Esophagus muscularis mucosa (tissue), 4 donors: ENCODE measurements around the gene ETV4. TPM values are rescaled to one million over a fixed set of nuclear protein-coding genes. Genes with fewer than 3 reads are reported as not detected.

ENCODE experiments used
- DNase-seq: peaks from one replicate; pipeline ENCODE4 v3.0.0-alpha.2; 2017; ENCODE audit errors: extremely low spot score
- H3K27ac ChIP-seq, 4 donors: fragments of 200-600 bp; sonication (generic); replicated peaks in 1 of 4; 1 replicate in 3 of 4; 2 replicates in 1 of 4; pipeline ENCODE4 v1.5.1; 2016 to 2019; ENCODE audit warnings: mild to moderate bottlenecking in 1 of 4
- H3K27me3 ChIP-seq, 4 donors: fragments of 200-600 bp; sonication (generic); one replicate each; pipeline versions ENCODE4 v1.5.1 to v1.6.0; 2016 to 2019
- H3K36me3 ChIP-seq, 4 donors: fragments of 200-600 bp; sonication (generic); one replicate each; pipeline ENCODE4 v1.5.1; 2016 to 2019
- H3K4me1 ChIP-seq, 4 donors: fragments of 200-600 bp; sonication (generic); one replicate each; pipeline ENCODE4 v1.5.1; 2016 to 2019
- H3K4me3 ChIP-seq, 4 donors: fragments of 200-600 bp; sonication (generic); 1 replicate in 2 of 4; 2 replicates in 2 of 4; pipeline ENCODE4 v1.5.1; 2016 to 2019; ENCODE audit warnings: mild to moderate bottlenecking in 4 of 4, moderate library complexity in 1 of 4
- H3K9me3 ChIP-seq, 4 donors: fragments of 200-600 bp; sonication (generic); 1 replicate in 3 of 4; 2 replicates in 1 of 4; pipeline ENCODE4 v1.5.1; 2016 to 2019
- CTCF ChIP-seq, 3 experiments: fragments of 200-600 bp in 2 of 3; fragments of 450-650 bp in 1 of 3; sonication (generic) in 2 of 3; IDR thresholded peaks; one replicate each; pipeline ENCODE4 v1.5.1; 2017 to 2019; ENCODE audit warnings: antibody characterized with exemption in 3 of 3, mild to moderate bottlenecking in 2 of 3, moderate library complexity in 1 of 3
- EP300 ChIP-seq: sonication (generic); formaldehyde crosslinking; IDR thresholded peaks from one replicate; pipeline ENCODE4 v1.6.1; 2017; ENCODE audit warnings: antibody characterized with exemption
- POLR2A ChIP-seq: fragments of 450-650 bp; IDR thresholded peaks from one replicate; pipeline ENCODE4 v1.6.1; 2017; ENCODE audit warnings: antibody characterized with exemption, moderate library complexity, mild to moderate bottlenecking, low read depth
- POLR2AphosphoS5 ChIP-seq, 2 donors: sonication (generic); formaldehyde crosslinking; IDR thresholded peaks; one replicate each; pipeline ENCODE4 v1.6.1; 2017; ENCODE audit warnings: antibody characterized with exemption in 2 of 2
- WGBS: methylation state at CpG from one replicate; pipeline ENCODE4 v1.1.5; 2018; 5-methylcytosine and 5-hydroxymethylcytosine counted together
- intact Hi-C: fragments of 100-400 bp; cut with DNase I; formaldehyde crosslinking; loops from one replicate; pipeline ENCODE4 v1.15.1; 2023
- total RNA-seq, 4 donors: library from RNA; depleted of rRNA; stranded (reverse); fragments of >200 nt; gene quantifications; one replicate each; pipeline versions ENCODE4 v1.1.0 to v1.2.1, GENCODE V29; 2016

ETV4 gene
- total RNA-seq, result 1 to 10 TPM in 1 of 4 donors, under 1 TPM in 2, not detected in 1; 0.19 to 1.3 (median 0.83) TPM

- intact Hi-C loops, result no loop called here
Measured at GRCh38 chr17:43546319-43547188, at the start of gene ETV4. Gene ETV4 (minus strand): TSS chr17:43546340. CDS start chr17:43545617, 723 bp downstream.

DNA sequence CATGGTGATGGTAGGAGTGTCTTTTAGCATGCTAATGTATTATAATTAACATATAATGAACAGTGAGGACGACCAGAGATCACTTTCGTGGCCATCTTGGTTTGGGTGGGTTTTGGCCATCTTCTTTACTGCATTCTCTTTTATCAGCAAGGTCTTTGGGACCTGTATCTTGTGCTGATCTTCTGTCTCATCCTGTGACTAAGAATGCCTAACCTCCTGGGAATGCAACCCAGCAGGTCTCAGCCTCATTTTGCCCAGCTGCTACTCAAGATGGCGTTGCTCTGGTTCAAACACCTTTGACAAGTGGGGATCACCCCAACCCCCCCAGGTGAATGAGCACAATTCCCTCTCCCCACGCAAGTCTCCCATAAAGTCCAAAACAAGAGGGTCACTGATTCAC lies 49.3 kb upstream of the ETV4 start:
- Histone ChIP-seq H3K4me3 (no peak overlapping the region), H3K27ac (no peak overlapping the region), H3K27me3 (no peaks in the 10 kb centered on the region), H3K9me3 (no peaks in the 10 kb centered on the region), H3K36me3 (no peaks in the 10 kb centered on the region), H3K4me1 (peaks cover 21 to 42% (median 30%) of the 10 kb centered on the region in 4 donors)
- 91% methylated on average over 4 of the region's 4 CpGs for WGBS
- DNase-seq, result no peak
- no peak for TF ChIP-seq POLR2AphosphoS5 (IDR thresholded peaks at IDR 0.05)
- no peak for TF ChIP-seq EP300
- no peak for TF ChIP-seq POLR2A
- no peak for TF ChIP-seq CTCF (IDR thresholded peaks at IDR 0.05)
- intact Hi-C loops, result no loop called here

More at GRCh38 chr17:43546319-43547188, at the start of gene ETV4:
- H3K4me1 ChIP-seq, result peaks cover 23 to 31% (median 24%) of the 10 kb centered on the region in 4 donors
- peaks cover 0 to 77% (median 9%) of the 10 kb centered on the region in 4 donors for H3K27me3 ChIP-seq
- TF ChIP-seq EP300 (no peak), POLR2AphosphoS5 (IDR thresholded peaks at IDR 0.05) (peak in 1 of 2 donors; percentile 43), POLR2A (no peak), CTCF (IDR thresholded peaks at IDR 0.05) (no peak)
- peak within 1 kb of the TSS; percentile 57 to 75 (median 58) for H3K4me3 ChIP-seq
- 0% methylated on average over 26 of the region's 46 CpGs for WGBS
- peak within 1 kb of the TSS in 1 of 4 donors; percentile 11 for H3K27ac ChIP-seq
- no peaks in the 10 kb centered on the region for H3K9me3 ChIP-seq
- peak; percentile 97 for DNase-seq
- no peaks in the 10 kb centered on the region for H3K36me3 ChIP-seq

GRCh38 chr17:43591779-43592562 lies 45.8 kb upstream of the ETV4 start:
- Histone ChIP-seq H3K27ac (peak overlapping the region; percentile 70 to 78 (median 74)), H3K36me3 (no peaks in the 10 kb centered on the region), H3K27me3 (no peaks in the 10 kb centered on the region), H3K9me3 (no peaks in the 10 kb centered on the region), H3K4me1 (peaks cover 25 to 38% (median 32%) of the 10 kb centered on the region in 4 donors), H3K4me3 (peak overlapping the region; percentile 13 to 30 (median 22))
- peak; percentile 44 to 66 for TF ChIP-seq POLR2AphosphoS5 (IDR thresholded peaks at IDR 0.05)
- TF ChIP-seq EP300, result no peak
- no peak for TF ChIP-seq CTCF (IDR thresholded peaks at IDR 0.05)
- no peak for TF ChIP-seq POLR2A
- WGBS, result 31% methylated on average over 25 of the region's 28 CpGs
- peak; percentile 94 for DNase-seq
- intact Hi-C loops, result no loop called here

DNA sequence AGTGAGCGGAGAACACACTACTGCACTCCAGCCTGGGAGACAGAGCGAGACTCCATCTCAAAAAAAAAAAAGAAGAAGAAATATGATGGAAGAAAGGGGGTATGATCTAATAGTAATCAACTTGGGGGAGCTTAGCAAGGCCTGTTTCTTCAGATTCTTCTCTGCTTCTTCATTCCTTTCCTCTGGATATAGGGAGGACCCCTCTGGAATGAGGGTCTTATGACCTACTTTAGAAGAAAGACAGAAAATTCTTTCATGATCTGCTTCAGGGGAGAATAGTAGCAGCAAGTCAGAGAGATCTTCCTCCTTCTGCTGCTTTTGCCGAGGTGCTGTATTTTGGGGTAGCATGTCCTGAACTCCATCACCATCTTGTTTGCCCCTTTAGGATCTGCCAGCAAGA lies 44.9 kb upstream of the ETV4 start:
- no peak for TF ChIP-seq EP300
- TF ChIP-seq POLR2AphosphoS5 (IDR thresholded peaks at IDR 0.05), result no peak
- TF ChIP-seq CTCF (IDR thresholded peaks at IDR 0.05), result no peak
- no peak for TF ChIP-seq POLR2A
- Histone ChIP-seq H3K36me3 (no peaks in the 10 kb centered on the region), H3K4me3 (no peak overlapping the region), H3K27ac (peak overlapping the region; percentile 70 to 78 (median 74)), H3K4me1 (peaks cover 25 to 38% (median 32%) of the 10 kb centered on the region in 4 donors), H3K27me3 (no peaks in the 10 kb centered on the region), H3K9me3 (no peaks in the 10 kb centered on the region)
- WGBS, result 94% methylated on average over 3 of the region's 3 CpGs
- DNase-seq, result no peak
- intact Hi-C loops, result no loop called here
